BJ (cell line): Measurements from ENCODE around the gene KANK4. TPM values are rescaled to one million over a fixed set of nuclear protein-coding genes. Genes with fewer than 3 reads are reported as not detected.

Experiments
- CTCF ChIA-PET: fragments of 350-600 bp; formaldehyde crosslinking; extraction: SDS; loops from one replicate; lab custom pipeline; 2021; ENCODE audit warnings: antibody characterized with exemption, inconsistent platforms; lab: Yijun Ruan, JAX
- POLR2A ChIA-PET: fragments of 300-600 bp; sonication (Branson Sonifier 250); formaldehyde crosslinking; extraction: SDS; loops from one replicate; lab custom pipeline; 2021; ENCODE audit warnings: antibody characterized with exemption; lab: Charles Lee
- DNase-seq: peaks from one replicate; pipeline ENCODE4 v3.0.0-alpha.2; 2011; ENCODE audit warnings: low read depth
- H3K27me3 ChIP-seq: 2 replicates; pipeline ENCODE4 v1.6.0; 2011; ENCODE audit warnings: low read length; ENCODE audit not compliant: control insufficient read depth, insufficient read depth
- H3K36me3 ChIP-seq: 2 replicates; pipeline ENCODE4 v1.5.1; 2011; ENCODE audit warnings: low read length; ENCODE audit not compliant: control insufficient read depth, insufficient read depth
- H3K4me3 ChIP-seq: 2 replicates; pipeline ENCODE4 v1.5.1; 2011; ENCODE audit warnings: low read depth, mild to moderate bottlenecking, control low read depth, low read length
- CTCF ChIP-seq: IDR thresholded peaks from 2 replicates; pipeline ENCODE4 v1.5.1; 2011; ENCODE audit warnings: low read depth, mild to moderate bottlenecking, control low read depth, inconsistent platforms, low read length, moderate library complexity; ENCODE audit not compliant: insufficient read depth
- polyA plus RNA-seq: library from polyadenylated mRNA; depleted of rRNA; stranded (reverse); fragments of >200 nt; gene quantifications from 2 replicates; pipeline ENCODE4 v1.2.3, GENCODE V29; 2011

The KANK4 gene
- polyA plus RNA-seq, 1 experiment, result 0.06 TPM

- CTCF ChIA-PET, result interaction anchor here (1.2 kb wide), 1 partner anchor 34 kb away, joined by 3 read pairs; no protein-coding TSS in a partner anchor
- POLR2A ChIA-PET, result no interaction called here
- no peak for DNase-seq
- Histone ChIP-seq H3K36me3 (no peaks in the 10 kb centered on the region), H3K27me3 (peaks cover 1% of the 10 kb centered on the region; the same call in 1 of the 2 replicates), H3K4me3 (no peak overlapping the region)
- no peak for TF ChIP-seq CTCF
These were observed 55.4 kb downstream of the KANK4 start for GRCh38 chr1:62263814-62264353.

- TF ChIP-seq CTCF, result no peak
- POLR2A ChIA-PET, result no interaction called here
- Histone ChIP-seq H3K36me3 (no peaks in the 10 kb centered on the region), H3K27me3 (no peaks in the 10 kb centered on the region), H3K4me3 (no peak overlapping the region)
- no peak for DNase-seq
- CTCF ChIA-PET, result interaction anchor here (1.2 to 1.4 kb wide), 2 partner anchors 11 to 33 kb away, joined by 3 read pairs; no protein-coding TSS in a partner anchor
These were observed 56.0 kb downstream of the KANK4 start for GRCh38 chr1:62263006-62263813.

- no peak for TF ChIP-seq CTCF
- POLR2A ChIA-PET, result no interaction called here
- H3K27me3 ChIP-seq, result peaks cover 1% of the 10 kb centered on the region; the same call in 1 of the 2 replicates
These were observed 58.5 kb downstream of the KANK4 start for GRCh38 chr1:62260688-62261087.

GRCh38 chr1:62259551-62259950 is 59.7 kb downstream of the KANK4 start:
- DNase-seq, result no peak
- POLR2A ChIA-PET, result no interaction called here

More at GRCh38 chr1:62260688-62261087, 58.5 kb downstream of the KANK4 start:
- CTCF ChIA-PET, result no interaction called here
- Histone ChIP-seq H3K4me3 (no peak overlapping the region), H3K36me3 (no peaks in the 10 kb centered on the region)
- no peak for DNase-seq

More at GRCh38 chr1:62259551-62259950, 59.7 kb downstream of the KANK4 start:
- TF ChIP-seq CTCF, result no peak
- Histone ChIP-seq H3K36me3 (no peaks in the 10 kb centered on the region), H3K27me3 (peaks cover 1% of the 10 kb centered on the region; the same call in 1 of the 2 replicates), H3K4me3 (no peak overlapping the region)
- CTCF ChIA-PET, result no interaction called here
